GM12878 (cell line): ENCODE measurements around the gene PPIG. TPM values are rescaled to one million over a fixed set of nuclear protein-coding genes. Genes with fewer than 3 reads are reported as not detected.

ENCODE experiments used
- ATAC-seq: fragments of 200-7000 bp; cut with Tn5 transposase; 3 replicates; pipeline ENCODE4 v1.9.1; 2020; ENCODE audit warnings: mild to moderate bottlenecking, moderate library complexity
- BruUV-seq: library from RNA; stranded (reverse); fragments of 400-500 nt; replicated peaks from 2 replicates; lab custom pipeline; 2021; lab: Mats Ljungman, UMichigan
- CTCF ChIA-PET: fragments of 300-600 bp; sonication (Branson Sonifier 250); formaldehyde crosslinking; extraction: SDS; loops from one replicate; lab custom pipeline; 2021; ENCODE audit warnings: inconsistent platforms; lab: Yijun Ruan, JAX
- POLR2A ChIA-PET: fragments of 350-600 bp; formaldehyde crosslinking; extraction: SDS; loops from one replicate; lab custom pipeline; 2021; ENCODE audit warnings: inconsistent platforms; lab: Charles Lee
- RAD21 ChIA-PET: fragments of 300-600 bp; sonication (Branson Sonifier 250); formaldehyde crosslinking; loops from one replicate; lab custom pipeline; 2023; ENCODE audit warnings: antibody characterized with exemption; ENCODE audit not compliant: unreplicated experiment; lab: Charles Lee
- SMC1A ChIA-PET: fragments of 300-600 bp; sonication (Branson Sonifier 250); formaldehyde crosslinking; loops from one replicate; lab custom pipeline; 2023; ENCODE audit not compliant: unreplicated experiment, uncharacterized antibody; lab: Charles Lee
- DNase-seq: peaks from one replicate; pipeline ENCODE4 v3.0.0-alpha.2; 2011; ENCODE audit warnings: low read depth, low spot score
- FAIRE-seq: peaks from 3 replicates; lab custom pipeline; 2011; peaks lifted over from hg19 to GRCh38; lab: Jason Lieb, UNC
- H2AFZ ChIP-seq: 2 replicates; pipeline ENCODE4 v1.6.0; 2011; ENCODE audit warnings: low read depth, low read length, control low read depth; ENCODE audit not compliant: control insufficient read depth
- H3K27ac ChIP-seq: 2 replicates; pipeline ENCODE4 v1.5.1; 2011; ENCODE audit warnings: control low read depth; ENCODE audit not compliant: control insufficient read depth, insufficient read depth
- H3K27me3 ChIP-seq, 2 experiments: replicated peaks in 1 of 2; 2 replicates each; pipeline versions ENCODE4 v1.6.0 to v1.6.1; 2011; ENCODE audit warnings: low read length in 1 of 2; ENCODE audit not compliant: control insufficient read depth in 2 of 2, insufficient read depth in 2 of 2
- H3K36me3 ChIP-seq, 2 experiments: 2 replicates each; pipeline ENCODE4 v1.5.1; 2011; ENCODE audit warnings: low read length in 1 of 2; ENCODE audit not compliant: control insufficient read depth in 2 of 2, insufficient read depth in 2 of 2
- H3K4me1 ChIP-seq: 2 replicates; pipeline ENCODE4 v1.6.1; 2011; ENCODE audit warnings: mild to moderate bottlenecking, low read length, moderate library complexity, mixed read lengths; ENCODE audit not compliant: control insufficient read depth, insufficient read depth
- H3K4me2 ChIP-seq: 2 replicates; pipeline ENCODE4 v1.6.0; 2011; ENCODE audit warnings: control low read depth; ENCODE audit not compliant: control insufficient read depth, insufficient read depth
- H3K4me3 ChIP-seq: fragments of 200-600 bp; sonication (generic); 2 replicates; pipeline ENCODE4 v1.5.1; 2016
- H3K79me2 ChIP-seq: 2 replicates; pipeline ENCODE4 v1.6.0; 2011; ENCODE audit warnings: low read length; ENCODE audit not compliant: control insufficient read depth, insufficient read depth
- H3K9ac ChIP-seq: 2 replicates; pipeline ENCODE4 v1.8.0; 2011; ENCODE audit warnings: low read length, control low read depth, mixed read lengths; ENCODE audit not compliant: control insufficient read depth, insufficient read depth
- H3K9me3 ChIP-seq: replicated peaks from 3 replicates; pipeline ENCODE4 v1.5.1; 2011; ENCODE audit warnings: mild to moderate bottlenecking, low read length; ENCODE audit not compliant: control insufficient read depth, insufficient read depth
- H4K20me1 ChIP-seq: 2 replicates; pipeline ENCODE4 v1.6.0; 2011; ENCODE audit not compliant: control insufficient read depth, insufficient read depth
- ATF7 ChIP-seq: fragments of 450-650 bp; IDR thresholded peaks from 2 replicates; pipeline ENCODE4 v1.6.1; 2016; ENCODE audit warnings: low read depth, mild to moderate bottlenecking
- BRCA1 ChIP-seq: IDR thresholded peaks from 2 replicates; pipeline ENCODE4 v1.6.1; 2011; ENCODE audit warnings: low read depth, low read length, improper control_type of control experiment
- DPF2 ChIP-seq: fragments of 450-650 bp; IDR thresholded peaks from 2 replicates; pipeline ENCODE4 v1.6.1; 2017; ENCODE audit warnings: mild to moderate bottlenecking
- GATAD2B ChIP-seq: fragments of 450-650 bp; conservative IDR thresholded peaks from 2 replicates; pipeline ENCODE4 v1.6.1; 2017; ENCODE audit warnings: low read depth, mild to moderate bottlenecking, moderate library complexity
- HDAC2 ChIP-seq: fragments of 200-600 bp; sonication (generic); IDR thresholded peaks from 2 replicates; pipeline ENCODE4 v1.6.1; 2017
- MTA2 ChIP-seq: fragments of 450-650 bp; IDR thresholded peaks from 2 replicates; pipeline ENCODE4 v1.6.1; 2016; ENCODE audit warnings: low read depth, mild to moderate bottlenecking, moderate library complexity
- NFYA ChIP-seq: IDR thresholded peaks from 2 replicates; pipeline ENCODE4 v1.6.1; 2011; ENCODE audit warnings: low read depth, mild to moderate bottlenecking, low read length, improper control_type of control experiment, borderline replicate concordance
- POLR2A ChIP-seq: IDR thresholded peaks from 2 replicates; pipeline ENCODE4 v1.6.1; 2011; ENCODE audit warnings: low read depth, mild to moderate bottlenecking, low read length
- SMC3 ChIP-seq: IDR thresholded peaks from 2 replicates; pipeline ENCODE4 v1.6.1; 2011; ENCODE audit warnings: low read length, improper control_type of control experiment, borderline replicate concordance
- STAT1 ChIP-seq: fragments of 450-650 bp; conservative IDR thresholded peaks from 2 replicates; pipeline ENCODE4 v1.6.1; 2014; ENCODE audit warnings: antibody characterized with exemption, mild to moderate bottlenecking
- TBL1XR1 ChIP-seq: IDR thresholded peaks from 2 replicates; pipeline ENCODE4 v1.6.1; 2012; ENCODE audit warnings: low read depth, low read length, improper control_type of control experiment
- WGBS: methylation state at CpG from one replicate; pipeline ENCODE4 v1.1.6; 2016; ENCODE audit warnings: low lambda C conversion rate; ENCODE audit not compliant: insufficient replicate concordance, insufficient coverage; ENCODE audit errors: missing lambda C conversion rate; 5-methylcytosine and 5-hydroxymethylcytosine counted together
- in situ Hi-C: fragments of 300-500 bp; cut with MboI; formaldehyde crosslinking; loops from 9 replicates; pipeline ENCODE4 v1.14.3; 2018; ENCODE audit warnings: mixed read lengths
- intact Hi-C: fragments of 100-400 bp; cut with micrococcal nuclease; formaldehyde crosslinking; loops from one replicate; pipeline ENCODE4 v1.14.2; 2022; ENCODE audit not compliant: unreplicated experiment
- polyA plus RNA-seq, 11 experiments: library from polyadenylated mRNA; depleted of rRNA in 4 of 11; unstranded in 6 of 11; stranded (reverse) in 5 of 11; fragments of >200 nt; fragmentation: Nextera tagmentation in 4 of 11; fragmentation: Illumina TruSeq in 1 of 11; extraction: Ambion mirVana in 4 of 11; extraction: Trizol in 1 of 11; gene quantifications; 1 replicate in 1 of 11; 2 replicates in 10 of 11; pipeline versions ENCODE4 v1.2.1 to v1.2.3, GENCODE V29; 2011 to 2016; ENCODE audit warnings: inconsistent platforms in 2 of 11, missing spikeins in 2 of 11, low read depth in 1 of 11
- total RNA-seq, 4 experiments: library from RNA; depleted of rRNA in 3 of 4; stranded (reverse); fragments of >200 nt in 3 of 4; fragmentation: Illumina TruSeq in 1 of 4; extraction: Trizol in 1 of 4; gene quantifications; 2 replicates each; pipeline versions ENCODE4 v1.2.1 to v1.2.3, GENCODE V29; 2013 to 2021
- TF ChIP-seq, protein P1 (sequence below): fragments of 450-650 bp; IDR thresholded peaks from 2 replicates; pipeline ENCODE4 v1.6.1; 2018; ENCODE audit warnings: mild to moderate bottlenecking, low read depth, moderate library complexity; ENCODE audit not compliant: partially characterized antibody

The PPIG gene
- total and polyA plus RNA-seq, 10 of the 15 experiments (the other 5 are each of a cell fraction or from before 2014, with no cell fraction given), result 22.3 to 147 (median 95.2) TPM

DNA sequence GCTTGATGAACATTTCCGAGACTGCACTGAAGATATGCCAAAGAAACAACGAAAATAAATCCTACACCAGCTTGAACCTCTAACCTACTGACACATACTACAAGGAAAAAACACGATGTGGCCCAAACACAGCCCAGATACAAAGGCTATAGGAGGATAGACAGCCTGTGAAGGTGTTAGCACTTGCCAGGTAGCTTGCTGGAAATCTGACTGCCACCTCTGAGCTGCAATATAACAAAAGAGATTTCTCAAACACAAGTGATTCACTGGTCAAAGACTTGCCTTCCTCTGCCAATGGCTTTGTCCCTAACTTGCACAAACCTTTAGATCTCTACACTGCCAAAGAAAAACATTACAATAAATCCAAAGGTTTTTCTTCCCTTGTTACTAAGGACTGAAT lies 89.0 kb downstream of the PPIG start (continued):
- TF ChIP-seq STAT1, result no peak
- TF ChIP-seq POLR2A, result no peak
- TF ChIP-seq ATF7, result no peak
- TF ChIP-seq GATAD2B, result no peak
- no peak for TF ChIP-seq DPF2
- no peak for TF ChIP-seq NFYA
- TF ChIP-seq BRCA1, result no peak
- no peak for TF ChIP-seq SMC3

DNA sequence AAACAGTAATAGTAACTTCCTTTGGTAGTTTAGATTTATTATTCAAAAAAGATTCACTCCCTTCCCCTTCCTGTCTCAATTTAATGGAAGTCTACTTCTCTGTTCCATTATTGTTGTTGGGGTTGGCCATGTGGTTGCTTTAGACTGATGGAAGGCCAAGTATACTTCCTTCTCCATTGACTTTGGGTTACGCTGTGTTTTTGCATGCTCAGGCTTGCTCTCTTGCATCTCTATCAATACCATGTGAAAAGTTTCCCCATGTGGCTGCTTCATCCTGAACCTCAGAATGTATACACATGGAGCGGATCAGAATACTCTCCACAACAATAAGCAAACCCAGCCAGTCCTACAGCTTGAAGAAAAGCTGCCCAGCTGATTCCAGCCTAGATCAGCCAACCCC lies 89.8 kb downstream of the PPIG start:
- RAD21 ChIA-PET, result interaction anchor here (1.0 kb wide), 1 partner anchor 30 kb away, joined by 3 read pairs; no protein-coding TSS in a partner anchor
- SMC1A ChIA-PET, result interaction anchor here (1.4 kb wide), 1 partner anchor 25 kb away, joined by 3 read pairs; no protein-coding TSS in a partner anchor
- Histone ChIP-seq H2AFZ (no peak overlapping the region), H3K4me2 (no peak overlapping the region), H3K79me2 (no peaks in the 10 kb centered on the region), H3K9ac (no peak overlapping the region), H3K36me3 (no peaks in the 10 kb centered on the region), H3K9me3 (no peaks in the 10 kb centered on the region), H3K27me3 (no peaks in the 10 kb centered on the region), H4K20me1 (no peaks in the 10 kb centered on the region), H3K27ac (no peak overlapping the region), H3K4me3 (no peak overlapping the region), H3K4me1 (peaks cover 2% of the 10 kb centered on the region; the same call in 1 of the 2 replicates)
- in situ Hi-C loops, result no loop called here
- FAIRE-seq (no peak), ATAC-seq (no peak), DNase-seq (no peak)
- intact Hi-C loops, result no loop called here
- CTCF ChIA-PET, result interaction anchor here (0.9 to 1.1 kb wide), 2 partner anchors 12 to 146 kb away, joined by 3 read pairs; no protein-coding TSS in a partner anchor
- WGBS, result 96% methylated on average over 2 of the region's 2 CpGs
- TF ChIP-seq HDAC2, result no peak
- no peak for TF ChIP-seq MTA2
- TF ChIP-seq, protein P1, sequence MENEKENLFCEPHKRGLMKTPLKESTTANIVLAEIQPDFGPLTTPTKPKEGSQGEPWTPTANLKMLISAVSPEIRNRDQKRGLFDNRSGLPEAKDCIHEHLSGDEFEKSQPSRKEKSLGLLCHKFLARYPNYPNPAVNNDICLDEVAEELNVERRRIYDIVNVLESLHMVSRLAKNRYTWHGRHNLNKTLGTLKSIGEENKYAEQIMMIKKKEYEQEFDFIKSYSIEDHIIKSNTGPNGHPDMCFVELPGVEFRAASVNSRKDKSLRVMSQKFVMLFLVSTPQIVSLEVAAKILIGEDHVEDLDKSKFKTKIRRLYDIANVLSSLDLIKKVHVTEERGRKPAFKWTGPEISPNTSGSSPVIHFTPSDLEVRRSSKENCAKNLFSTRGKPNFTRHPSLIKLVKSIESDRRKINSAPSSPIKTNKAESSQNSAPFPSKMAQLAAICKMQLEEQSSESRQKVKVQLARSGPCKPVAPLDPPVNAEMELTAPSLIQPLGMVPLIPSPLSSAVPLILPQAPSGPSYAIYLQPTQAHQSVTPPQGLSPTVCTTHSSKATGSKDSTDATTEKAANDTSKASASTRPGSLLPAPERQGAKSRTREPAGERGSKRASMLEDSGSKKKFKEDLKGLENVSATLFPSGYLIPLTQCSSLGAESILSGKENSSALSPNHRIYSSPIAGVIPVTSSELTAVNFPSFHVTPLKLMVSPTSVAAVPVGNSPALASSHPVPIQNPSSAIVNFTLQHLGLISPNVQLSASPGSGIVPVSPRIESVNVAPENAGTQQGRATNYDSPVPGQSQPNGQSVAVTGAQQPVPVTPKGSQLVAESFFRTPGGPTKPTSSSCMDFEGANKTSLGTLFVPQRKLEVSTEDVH, result no peak
- TF ChIP-seq TBL1XR1, result no peak
- BruUV-seq, result no TSS peak
- POLR2A ChIA-PET, result no interaction called here
